ENCODE measurements around the gene UQCC2.

Gene UQCC2

DNA sequence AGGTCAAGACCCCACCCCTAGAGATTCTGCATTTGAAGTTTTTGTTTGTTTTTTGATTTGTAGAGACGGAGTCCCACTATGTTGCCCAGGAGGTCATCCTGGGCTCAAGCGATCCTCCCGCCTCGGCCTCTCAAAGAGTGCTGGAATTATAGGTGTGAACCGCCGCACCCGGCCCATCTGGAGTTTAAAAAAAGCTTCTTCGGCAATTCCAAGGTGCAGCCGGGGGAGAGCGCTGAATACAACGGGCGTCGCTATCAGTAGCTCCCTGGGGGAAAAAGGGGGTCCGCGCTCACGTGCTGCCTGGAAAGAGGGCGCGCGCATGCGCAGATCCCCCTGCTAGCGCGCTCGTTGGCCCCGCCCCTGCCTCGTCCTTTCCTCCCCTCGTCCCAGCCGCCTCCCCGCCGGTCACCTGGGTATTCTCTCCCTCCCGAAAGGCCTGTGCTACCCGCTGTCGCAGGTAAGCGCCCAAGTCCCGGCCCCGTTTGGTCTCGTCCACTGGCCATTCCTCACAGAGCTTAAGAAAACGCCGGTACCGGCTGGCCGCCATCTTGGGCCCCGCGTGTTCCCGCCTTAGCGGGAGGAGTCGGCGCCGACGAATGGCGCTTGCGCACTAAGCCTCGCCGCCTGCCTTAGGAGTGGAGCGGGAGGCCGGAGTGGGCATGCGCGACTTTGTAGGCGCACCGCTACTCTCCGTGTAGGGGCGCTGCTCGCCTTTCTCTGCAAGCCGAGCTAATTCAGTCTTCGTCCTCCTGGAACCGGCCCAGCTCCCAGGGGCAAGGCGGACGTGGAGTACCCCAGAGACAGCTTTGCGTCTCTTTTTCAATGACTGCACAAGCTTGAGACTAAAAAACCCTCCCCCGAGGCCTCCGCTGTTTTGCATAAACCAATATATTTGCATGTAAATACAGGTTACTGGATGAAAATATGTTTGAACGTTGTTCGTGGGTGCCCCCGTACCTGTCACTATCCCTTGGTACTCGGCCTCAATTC, at the start of gene UQCC2:
Gene UQCC2 (minus strand): TSS at position 561 of the 990 bp plus-strand sequence. CDS start 14 bp downstream, at position 547.
- peak; percentile 97 for DNase-seq (ENCODE audit: low spot score)

DNA sequence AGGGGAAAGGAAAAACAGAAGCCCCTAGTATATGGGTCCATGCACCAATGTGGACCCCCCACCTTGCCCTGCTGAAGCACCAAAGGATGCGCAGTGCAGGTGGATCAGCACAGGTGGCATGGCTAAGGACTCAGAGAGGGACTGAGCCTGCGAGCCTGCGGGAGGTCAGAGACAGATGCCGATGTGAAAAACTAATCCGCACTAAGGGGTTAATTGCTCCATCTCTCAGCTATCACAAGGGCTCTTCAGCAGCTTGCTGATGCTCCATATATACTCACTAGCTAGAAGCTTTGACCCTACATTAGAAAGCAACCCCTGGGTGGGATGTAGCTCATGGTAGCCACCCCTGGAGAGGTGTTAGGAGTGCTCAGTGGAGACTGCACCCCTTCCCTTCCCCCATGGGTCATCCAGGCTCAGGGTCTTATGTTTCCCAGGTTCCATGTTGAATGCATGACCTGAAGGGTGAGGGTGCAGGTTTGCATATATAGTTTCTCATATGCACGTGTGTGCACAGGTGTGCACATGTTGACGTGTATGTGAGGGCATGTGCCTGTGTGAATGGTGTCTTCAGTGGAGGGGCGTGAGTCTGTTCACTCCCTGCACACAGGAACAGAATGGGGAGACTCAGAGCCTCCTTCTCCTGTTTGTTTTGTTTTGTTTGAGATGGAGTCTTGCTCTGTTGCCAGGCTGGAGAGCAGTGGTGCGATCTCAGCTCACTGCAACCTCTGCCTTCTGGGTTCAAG, 48.6 kb upstream of the UQCC2 start:
- DNase-seq (ENCODE audit: low spot score): no peak

GRCh38 chr6:33758815-33759216, 47.3 kb upstream of the UQCC2 start:
- no peak for DNase-seq (ENCODE audit: low spot score)

DNA sequence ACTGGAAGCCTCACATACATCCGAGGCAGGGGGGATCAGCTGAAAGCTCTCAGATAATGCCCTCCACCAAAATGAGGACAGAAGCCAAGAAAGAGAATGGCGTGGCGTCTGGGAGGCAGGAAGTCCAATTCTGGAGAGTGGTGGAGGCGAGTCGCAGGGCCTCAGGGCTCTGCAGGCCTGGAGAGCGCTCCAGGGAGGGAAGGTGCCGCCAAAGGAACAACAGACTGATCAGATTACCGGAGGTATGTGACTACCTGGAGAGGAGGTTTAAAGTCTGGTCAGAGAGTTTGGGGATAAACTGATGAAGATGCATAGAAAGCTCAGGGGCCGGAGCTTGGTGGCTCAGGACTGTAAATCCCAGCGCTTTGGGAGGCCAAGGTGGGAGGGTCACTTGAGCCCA, 46.4 kb upstream of the UQCC2 start:
- no peak for DNase-seq (ENCODE audit: low spot score)

DNA sequence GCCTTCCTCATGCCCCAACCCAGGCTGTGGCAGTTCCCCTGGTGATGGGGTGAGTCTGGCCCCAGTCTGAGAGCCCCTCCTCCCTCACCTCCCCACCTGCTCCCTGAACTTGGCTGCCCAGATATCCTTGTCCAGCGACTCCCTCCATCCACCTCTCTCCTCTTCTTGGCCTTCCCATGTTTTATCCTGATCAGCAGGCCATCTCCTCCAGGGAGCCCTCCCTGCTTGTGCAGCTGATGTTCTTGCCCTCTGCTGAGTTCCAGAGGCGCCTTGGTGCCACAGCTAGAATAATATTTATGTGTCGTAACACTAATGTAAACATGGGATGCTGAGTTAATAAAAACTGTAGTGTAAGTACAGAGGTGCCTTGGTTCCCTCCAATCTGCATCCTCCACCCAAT, 45.6 kb upstream of the UQCC2 start:
- DNase-seq (ENCODE audit: low spot score): no peak

DNA sequence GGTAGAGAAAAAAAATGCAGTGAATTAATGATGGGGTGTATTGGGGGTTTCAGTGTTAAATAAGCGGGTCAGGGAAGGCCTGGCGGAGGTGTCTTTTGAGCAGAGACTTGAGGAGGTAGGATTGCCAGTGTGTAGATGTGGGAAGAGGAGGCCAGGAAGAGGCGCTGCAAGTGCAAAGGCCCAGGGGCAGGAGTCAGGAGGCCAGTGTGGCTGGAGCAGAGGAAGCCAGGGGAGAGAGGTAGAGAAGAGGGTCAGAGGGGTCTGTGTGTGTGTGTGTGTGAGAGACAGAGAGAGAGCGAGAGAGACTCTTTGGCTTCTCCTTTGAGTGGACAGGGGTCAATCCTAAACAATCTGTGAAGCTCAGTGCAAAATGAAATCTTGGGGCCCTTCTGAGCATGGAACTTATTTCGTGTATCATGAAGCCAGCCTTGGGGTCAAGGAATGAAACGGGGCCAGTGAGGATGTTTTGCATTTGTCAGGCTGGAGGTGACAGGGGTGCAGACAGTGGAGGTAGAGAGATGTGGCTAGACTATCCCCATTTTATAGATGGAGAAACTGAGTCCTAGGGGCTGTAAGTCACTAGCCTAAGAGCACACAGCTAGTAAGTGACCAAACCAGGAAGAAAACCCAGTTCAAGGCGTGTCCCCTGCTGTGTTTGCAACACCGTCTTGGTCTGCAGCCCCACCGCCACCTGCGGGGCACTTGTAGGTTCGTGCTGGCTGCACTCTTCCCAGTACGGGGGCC, 44.9 kb upstream of the UQCC2 start:
- no peak for DNase-seq (ENCODE audit: low spot score)

DNA sequence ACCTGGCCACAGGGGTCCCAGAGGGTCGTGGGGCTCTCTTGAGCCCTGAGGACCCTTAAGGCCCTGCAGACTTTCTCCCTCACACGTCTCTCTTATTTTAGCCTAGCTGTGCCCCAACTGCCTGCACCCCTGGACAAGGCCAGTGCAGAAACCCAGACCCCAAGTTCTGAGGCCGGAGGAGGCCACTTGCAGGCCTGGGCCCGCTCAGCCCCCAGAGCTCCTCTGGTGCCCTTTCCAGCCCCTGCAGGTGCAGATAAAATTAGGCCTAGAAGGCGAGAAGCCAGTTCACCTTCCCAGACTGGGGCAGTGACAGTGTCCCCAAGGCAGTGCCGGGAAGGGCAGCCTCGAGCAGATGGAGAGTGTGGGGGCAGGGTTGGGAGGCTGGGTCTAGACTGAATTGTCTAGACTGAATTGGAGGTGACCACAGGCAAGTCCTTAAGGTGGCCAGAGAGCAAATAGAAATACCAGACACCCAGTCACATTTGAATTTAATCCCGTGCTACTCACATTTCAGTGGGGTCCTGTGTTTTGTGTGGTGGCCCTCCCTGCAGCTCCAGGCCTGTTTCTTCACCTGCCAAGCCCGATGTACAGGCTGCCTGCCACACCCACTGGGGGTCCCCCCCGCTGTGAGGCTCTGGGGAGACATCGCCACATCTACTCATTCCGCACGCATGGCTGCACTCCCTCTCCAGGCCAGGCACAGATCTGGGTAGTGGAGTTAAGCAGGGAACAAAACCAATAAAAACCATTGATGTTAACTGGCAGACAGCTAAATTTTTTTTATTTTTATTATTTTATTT, 43.8 kb upstream of the UQCC2 start:
- DNase-seq (ENCODE audit: low spot score): no peak

DNA sequence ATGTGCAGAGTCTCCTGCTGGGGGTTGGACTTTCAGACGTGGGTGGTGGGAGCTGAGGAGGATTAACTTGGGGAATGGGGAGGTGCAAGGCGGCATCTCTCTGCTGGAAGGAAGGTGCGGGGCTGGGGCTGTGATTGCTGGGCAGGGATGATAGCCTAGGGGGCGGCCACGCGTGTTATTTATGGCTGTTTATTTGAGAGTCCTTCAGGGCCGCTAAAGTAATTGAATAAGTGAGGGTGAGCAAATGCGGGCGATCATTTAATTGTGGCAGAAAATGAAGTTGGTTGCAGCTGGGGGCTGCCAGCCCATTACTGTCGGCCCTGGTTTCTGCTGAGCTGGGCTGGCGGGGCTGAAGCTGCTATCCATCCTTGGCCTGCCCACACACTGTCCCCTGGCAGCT, 42.7 kb upstream of the UQCC2 start:
- DNase-seq (ENCODE audit: low spot score): no peak

DNA sequence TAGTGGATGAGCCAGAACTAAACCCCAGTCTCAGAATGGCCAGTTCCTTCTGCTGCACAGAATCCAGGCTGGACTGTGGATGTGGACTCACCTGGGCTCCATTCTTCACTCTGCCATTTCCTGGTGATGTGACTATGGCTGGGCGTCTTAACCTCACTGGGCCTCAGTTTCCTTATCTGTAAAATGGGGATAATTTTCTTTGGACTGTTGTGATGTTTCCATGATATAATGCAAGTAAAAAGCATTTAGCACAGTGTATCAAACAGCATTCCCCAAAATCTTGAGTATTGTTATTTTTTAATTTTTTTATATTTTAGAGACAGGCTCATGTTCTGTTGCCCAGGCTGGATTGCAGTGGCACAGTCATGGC, 41.1 kb upstream of the UQCC2 start:
- no peak for DNase-seq (ENCODE audit: low spot score)

DNA sequence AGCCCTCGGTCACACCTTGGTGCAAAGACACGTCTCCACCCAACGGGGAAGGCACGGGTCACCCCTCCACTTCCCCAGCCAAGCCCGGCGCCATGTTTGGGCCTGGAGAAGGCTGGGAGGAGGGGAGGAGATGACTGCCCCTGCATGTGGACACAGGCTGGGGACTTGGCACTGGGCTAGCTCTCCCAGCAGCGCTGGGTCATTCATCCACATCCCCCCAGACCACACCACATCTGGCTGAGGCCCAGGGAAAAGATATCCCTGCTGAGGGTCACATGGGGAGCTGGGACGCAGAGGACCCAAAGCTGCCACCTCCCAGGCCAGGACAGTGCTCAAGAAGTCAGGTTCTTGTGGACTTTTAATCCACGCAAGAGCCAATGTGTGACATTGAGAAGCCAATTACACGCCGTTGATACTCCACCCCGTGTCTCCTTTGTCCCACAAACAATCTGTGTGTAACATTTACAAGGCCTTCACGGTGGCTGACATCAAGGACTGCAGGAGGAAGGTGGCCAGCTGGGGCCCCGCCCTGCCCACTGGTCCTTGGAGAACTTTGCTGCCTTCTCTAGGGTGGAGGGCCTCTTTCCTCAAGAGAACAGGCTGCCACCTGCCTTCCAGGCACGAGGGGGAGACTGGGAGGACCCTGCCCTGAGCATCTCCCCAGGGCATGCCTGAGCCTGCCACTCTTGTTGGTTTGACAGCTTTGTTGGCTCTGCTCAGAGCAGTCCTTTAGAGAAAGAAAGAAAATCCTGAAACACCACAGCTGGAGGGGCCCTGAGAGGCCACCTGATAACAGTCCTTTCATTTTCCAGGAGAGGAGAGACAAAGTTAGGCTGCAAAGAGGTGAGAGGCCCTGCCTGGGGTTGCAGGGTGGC, 40.5 kb upstream of the UQCC2 start:
- DNase-seq (ENCODE audit: low spot score): no peak

GRCh38 chr6:33750244-33750991, 38.9 kb upstream of the UQCC2 start:
- DNase-seq (ENCODE audit: low spot score): no peak

DNA sequence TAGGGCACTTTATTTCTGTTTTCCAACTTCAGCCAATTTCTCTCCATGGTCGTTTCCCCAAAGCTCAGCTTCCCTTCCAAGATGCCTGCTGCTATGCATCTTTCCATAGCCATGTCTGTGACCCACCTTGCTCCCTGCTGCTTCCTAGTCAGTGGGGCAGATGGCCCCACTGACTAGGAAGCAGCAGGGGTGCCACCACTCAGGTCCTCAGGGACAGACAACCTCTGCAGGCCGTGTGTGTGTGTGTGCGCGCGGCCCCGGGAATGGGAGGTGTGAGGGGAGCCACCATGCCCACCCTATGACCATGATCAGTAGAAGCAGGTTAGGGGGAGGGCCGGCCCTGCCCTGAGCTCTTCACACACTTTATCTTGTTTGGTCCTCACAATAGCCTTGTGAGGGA, 37.9 kb upstream of the UQCC2 start:
- no peak for DNase-seq (ENCODE audit: low spot score)

- no peak for DNase-seq (ENCODE audit: low spot score)
Measured at GRCh38 chr6:33748841-33749240, 37.3 kb upstream of the UQCC2 start.

- no peak for DNase-seq (ENCODE audit: low spot score)
Measured at GRCh38 chr6:33747823-33748222, 36.3 kb upstream of the UQCC2 start.

- peak; percentile 87 for DNase-seq (ENCODE audit: low spot score)
Measured at GRCh38 chr6:33746651-33747100, 35.2 kb upstream of the UQCC2 start, which contains the start of gene IP6K3. IP6K3 (minus strand) TSS chr6:33746905; CDS start chr6:33735476, 11,429 bp downstream.

DNA sequence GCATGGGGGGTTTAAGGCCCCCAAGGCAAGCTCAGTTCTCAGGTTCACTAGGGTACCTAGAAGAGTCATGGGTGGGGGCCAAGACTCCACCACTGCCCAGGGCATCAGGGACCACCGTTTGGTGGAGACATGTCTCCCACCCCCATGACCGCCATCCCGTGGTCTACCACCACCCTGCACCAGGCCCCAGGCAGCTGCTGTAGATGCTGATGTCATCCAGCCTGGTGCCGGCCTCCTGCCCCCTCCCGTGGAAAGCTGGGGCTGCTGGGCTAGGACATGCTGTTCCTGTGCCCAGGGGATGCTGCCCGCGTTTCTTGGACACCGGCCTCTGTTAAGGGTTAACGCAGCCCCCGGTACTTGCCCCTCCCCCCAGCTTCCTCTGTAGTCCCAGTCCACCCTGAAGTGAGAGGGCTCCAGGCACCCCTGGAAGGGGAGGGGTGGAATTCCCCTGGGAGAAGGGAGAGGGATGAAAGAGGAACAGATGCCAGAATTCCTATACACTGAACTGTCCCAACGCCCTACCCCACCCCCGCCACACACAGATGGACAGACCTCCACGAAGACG, 34.6 kb upstream of the UQCC2 start:
- peak; percentile 77 for DNase-seq (ENCODE audit: low spot score)

DNA sequence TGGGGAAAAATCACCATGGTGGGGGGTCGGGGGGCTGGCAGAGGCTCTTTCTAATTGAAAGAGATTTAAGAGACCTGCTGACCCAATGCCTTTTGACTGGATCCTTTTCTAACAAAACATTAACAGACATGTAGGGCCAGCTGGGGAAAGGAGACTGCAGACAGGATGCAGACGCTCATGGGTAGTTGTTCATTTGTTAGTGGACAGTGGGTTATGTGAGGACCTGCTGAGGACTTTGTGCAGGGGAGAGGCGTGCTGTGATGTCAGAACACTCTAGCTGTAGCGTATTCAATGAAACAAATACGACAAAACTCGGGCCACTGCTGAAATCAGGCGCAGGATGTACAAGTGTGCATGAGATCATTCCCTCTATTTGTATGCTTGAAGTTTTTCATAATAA, 34.0 kb upstream of the UQCC2 start:
- DNase-seq (ENCODE audit: low spot score): no peak

DNA sequence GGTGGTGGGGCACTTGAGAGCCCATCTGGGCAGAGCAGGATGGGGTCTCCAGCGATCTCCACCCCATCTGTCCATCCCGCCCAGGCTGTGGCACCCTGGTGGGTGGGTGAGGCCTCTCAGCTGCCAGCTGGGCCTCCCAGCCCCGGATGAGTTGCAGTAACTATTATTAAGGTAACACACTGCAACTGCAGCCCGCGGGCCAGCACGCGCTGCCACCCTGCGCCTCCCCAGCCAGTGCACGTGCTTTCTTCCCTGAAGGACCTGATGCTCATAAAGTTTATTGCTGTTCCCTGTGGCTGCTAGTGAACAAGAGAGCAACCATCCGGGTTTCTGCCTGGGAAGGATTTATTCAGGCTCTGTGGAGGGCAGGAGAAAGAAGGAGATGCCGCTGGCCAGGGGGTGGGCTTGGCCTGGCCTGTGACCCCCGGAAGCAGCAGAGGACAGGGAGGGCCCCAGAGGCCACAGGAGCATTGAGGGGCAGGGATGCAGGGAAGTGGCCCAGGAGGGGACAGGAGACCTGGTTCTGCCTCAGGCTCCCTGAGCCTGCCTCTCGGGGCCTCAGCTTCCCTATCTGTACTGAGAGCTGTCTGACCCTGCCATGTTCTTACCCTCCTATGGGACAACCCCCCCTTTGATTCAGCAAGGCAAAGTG, 33.5 kb upstream of the UQCC2 start:
- no peak for DNase-seq (ENCODE audit: low spot score)

Measured in putamen (tissue), 1 donor.